HCEC 1CT (cell line): Measurements from ENCODE around the gene TBC1D22A.

Experiments used
- DNase-seq: peaks from one replicate; pipeline ENCODE4 v3.0.0-alpha.2; 2017

Gene TBC1D22A

DNA sequence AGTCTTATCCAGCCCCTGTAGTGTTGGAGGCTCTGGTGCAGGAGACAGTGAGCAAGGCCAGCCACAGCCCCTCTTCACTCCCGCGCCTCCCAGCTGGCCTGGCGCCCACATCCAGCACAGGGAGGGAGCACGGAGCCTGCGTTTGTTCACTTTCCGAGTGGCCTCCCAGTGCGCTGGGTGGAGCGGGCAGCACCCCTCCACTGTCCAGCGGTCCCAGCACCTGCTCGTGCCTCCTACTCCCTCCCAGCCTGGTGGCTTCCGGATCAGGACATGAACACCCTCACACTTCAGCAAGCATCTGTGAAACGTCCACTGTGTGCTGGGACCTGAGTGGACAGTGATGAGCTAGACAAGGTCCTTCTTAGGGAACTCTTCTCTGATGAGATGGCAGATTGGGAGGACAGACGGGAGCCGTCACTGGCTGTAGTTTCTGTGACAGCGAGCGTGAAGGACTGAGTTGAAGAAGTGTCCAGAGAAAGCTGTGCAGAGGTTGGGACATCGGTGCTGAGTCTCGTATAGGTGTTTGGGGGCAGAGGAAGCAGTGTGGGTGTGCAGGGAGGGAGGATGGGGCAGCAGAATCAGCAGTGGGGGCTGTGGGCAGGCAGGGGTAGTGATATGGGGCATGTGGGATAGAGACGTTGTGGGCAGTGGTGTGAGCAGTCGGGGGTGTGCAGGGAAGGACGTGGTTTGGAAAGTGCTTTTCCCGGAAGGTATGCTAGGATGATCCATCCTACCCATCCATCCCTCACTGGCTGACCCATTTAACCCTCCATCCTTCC lies 256.8 kb downstream of the TBC1D22A start:
- DNase-seq: no peak

DNA sequence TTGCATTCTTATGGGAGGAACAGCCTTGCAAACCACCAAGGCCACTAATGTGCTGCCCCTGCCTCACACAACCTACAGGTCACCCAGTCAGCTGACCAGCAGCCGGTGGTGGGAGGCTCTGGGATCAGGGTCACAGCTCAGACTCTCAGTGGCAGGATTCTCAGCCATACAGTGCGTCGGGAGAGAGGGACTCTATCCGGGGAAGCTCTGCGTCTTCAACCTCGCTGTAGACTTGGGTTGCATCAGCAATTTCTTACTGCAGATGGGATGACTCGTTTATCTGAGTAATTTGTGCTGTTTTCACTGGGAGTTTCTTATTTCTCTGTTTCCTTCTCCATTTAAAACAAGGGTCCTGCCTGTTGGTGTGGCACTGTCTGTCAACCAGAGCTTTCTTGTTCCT lies 257.7 kb downstream of the TBC1D22A start:
- DNase-seq: no peak

DNA sequence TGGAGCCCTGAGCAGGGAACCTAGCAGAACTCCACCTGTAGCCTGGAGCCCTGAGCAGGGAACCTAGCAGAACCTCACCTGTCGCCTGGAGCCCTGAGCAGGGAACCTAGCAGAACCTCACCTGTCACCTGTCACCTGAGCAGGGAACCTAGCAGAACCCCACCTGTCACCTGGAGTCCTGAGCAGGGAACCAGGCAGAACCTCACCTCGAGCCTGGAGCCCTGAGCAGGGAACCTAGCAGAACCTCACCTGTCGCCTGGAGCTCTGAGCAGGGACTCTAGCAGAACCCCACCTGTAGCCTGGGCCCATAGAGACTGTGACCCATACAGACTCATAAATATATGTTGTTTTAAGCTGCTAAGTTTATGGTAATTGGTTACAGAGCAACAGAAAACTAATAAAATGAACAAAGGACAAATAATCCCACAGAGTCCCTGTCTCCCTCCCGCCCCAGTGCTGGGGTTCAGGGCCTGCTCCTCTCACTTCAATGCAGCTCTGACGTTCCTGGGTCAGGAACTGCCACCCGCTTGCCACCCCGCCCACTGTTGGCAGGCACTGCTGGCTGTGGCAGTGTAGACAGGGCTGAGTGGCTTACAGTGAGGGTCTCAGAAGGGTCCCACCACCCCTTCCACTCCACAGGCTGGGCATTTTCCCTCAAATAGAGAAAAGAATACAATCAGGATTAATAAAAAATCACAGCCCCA lies 259.1 kb downstream of the TBC1D22A start:
- DNase-seq: no peak

DNA sequence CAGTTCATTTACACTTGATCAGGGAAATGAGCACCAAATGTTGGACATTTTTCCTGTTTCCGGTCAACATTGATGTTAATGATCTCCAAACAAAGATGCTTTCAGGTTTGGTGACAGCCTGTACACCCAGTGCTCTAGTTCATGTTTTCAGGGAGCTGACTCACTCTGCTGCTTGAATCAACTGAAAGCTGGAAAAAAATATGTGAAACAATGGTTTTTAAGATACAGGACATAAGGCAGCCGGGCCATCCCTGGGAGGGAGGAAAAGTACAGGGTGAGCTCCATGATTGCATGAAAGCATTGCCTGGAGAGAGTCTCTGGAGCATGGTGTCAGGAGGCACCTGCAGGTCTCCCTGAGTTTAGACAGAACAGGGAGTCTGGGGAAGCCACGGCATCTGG lies 259.6 kb downstream of the TBC1D22A start:
- no peak for DNase-seq

DNA sequence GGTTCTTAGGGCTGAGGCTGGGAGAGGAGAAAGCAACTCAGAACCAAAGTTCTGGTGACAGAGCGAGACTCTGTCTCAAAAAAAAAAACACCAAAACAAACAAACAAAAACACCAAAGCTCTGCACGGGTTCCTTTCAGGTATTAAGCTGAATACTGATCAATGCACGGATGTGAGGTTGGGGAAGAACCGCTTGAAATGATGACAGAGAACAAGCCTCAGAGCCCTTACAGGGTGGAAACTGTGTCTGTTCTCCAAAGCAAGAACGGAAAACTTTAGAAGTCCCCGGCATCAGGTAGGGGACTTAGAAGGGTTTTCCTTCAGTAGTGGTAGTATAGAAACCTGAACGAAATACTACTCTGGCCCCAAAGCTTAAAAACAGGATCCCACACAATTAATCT lies 260.0 kb downstream of the TBC1D22A start:
- DNase-seq: no peak

DNA sequence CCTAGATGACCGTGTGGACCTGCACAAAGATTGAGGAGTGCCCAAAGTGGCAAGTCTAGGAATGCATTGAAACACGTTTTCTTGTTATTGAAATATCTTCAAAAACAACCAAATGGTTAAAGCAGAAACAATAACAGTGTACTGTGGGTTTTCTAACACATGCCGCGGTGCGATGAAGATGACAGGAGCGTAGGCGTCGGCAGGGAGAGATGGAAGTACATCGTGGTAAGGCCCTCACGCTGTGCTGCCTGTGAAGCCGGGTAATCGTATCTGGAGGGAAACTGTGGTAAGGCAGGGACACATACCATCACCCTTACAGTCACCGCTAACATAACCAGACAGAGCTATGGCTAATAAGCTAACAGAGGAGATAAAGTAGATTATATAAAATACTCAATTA lies 261.4 kb downstream of the TBC1D22A start:
- DNase-seq: no peak

DNA sequence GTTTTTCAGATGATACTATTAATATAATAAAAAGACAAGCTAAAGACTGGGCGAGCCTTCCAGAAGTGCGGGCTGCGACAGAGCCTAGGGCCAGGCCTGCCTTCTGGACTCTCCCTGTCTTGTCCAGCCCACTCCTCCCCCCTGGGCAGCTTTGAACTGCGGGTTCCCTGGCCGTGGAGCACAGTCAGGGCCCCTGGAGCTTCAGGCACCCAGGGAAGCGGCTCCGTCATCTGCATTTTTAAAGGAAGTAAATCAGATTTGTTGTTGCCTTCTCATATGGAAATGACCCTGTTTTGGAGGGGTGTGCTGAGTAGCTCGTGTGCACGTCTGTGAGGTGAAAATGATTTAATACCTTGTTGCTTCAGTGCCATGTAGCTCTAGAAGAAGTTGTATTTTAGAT lies 265.3 kb downstream of the TBC1D22A start:
- no peak for DNase-seq

DNA sequence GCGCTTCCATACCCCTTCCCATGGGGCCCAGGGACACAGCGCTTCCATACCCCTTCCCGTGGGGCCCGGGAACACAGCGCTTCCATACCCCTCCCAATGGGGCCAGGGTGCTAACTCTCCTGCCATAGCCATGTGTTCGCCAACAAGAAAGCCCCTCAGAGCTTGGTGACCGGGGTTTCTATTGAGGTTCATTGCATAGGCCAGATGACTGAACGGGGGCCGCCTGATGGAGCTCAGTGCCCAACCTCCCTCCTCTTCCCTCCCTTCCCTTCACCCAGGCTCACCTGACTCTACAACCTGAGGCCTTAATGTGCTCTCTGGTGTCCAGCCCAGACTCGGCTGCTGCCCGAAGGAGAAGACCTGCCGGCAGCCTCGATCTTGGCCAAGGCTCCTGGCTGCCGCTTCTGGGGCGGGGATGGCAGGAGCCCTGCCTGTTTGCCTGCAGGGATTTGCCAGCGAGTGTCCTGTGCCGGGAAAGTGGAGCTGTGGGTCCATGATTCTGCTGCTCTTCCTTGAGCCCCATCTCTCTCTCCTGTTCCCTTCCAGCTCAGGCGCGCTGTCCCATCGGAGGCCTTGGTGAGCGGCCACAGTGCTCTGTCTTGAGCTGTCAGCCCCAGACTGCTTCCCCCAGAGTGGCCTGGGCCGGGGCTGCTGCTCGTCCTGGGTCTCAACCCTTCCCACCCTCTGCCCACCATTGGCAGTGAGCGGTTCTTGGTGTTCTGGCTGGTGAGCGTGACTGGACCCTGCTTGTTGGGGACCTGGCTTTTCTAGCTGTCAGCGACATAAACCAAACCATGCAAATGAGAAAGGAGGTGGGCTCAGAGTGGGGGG lies 267.0 kb downstream of the TBC1D22A start:
- no peak for DNase-seq

DNA sequence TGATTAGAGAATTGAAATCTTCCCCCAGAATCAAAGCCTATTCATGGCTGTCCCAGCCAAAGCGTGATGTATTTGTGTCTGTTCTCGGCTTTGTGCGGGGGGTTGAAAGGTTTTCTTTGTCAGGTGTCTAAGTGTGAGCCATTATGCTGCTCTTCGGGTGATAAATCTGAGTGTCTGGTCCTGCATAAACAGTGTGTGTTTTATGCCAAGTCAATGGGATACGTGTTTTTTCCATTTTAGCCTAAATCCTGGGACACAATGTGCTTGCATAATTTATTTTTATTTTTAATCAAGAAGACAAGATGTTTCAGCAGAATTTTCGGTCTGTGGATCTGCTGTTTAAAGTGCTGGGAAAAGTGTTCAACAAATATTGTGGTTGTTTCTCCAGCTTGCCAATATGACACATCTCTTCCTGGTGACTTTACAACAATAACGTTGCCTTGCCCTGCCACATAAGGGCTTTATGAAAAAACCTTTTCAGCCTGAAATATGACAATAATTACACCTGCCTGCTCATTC lies 267.8 kb downstream of the TBC1D22A start:
- no peak for DNase-seq

DNA sequence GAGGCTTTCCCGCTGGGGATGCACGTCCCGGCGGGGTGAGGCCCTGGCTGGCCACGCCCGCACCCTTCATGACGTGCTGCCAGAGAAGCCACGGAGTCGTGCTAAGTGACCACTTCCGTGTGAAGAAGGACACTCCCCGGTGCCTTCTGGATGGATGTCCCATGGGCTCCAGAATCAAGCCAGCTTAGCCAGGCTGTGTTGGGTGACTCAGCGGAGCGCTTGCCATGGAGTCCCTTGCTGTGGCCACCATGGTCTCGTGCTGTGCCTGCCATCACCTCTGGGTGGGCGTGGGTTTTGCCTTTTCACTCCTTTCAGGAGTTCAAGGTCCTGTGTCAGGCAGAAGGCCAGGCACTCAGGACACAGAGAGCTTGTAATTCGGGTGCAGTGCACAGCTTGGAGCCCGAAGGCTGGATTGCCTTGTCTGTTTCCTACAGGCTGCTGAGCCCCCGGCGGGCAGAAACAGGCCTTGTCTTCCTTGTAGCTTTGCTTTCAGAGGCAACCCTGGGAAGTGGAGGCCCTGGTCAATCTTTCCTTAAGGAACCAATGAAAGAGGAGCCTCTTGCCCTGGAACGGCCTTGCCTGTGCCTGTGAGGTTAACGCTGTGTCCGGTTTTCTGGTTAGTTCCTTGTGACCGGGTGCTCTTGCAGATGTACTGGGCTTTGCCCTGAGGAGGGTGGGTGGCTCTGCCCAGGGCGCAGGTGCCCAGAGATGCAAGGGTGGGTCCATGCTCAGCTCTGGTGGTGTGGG lies 268.6 kb downstream of the TBC1D22A start:
- DNase-seq: no peak

DNA sequence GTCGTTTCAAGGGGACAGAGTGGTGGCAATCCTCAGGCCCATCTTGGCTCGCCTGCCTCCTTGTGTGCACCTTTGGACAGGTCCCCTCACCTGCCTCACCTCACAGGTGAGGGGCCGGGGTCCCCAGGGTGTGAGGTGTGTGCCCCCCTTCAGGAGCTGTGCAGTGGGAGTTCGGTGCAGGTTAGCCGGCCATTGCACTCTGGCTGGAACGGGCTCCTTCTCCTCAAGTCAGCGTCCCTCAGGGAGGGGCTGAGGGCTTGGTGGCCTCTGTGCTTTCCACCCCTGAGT lies 269.1 kb downstream of the TBC1D22A start:
- DNase-seq: no peak

DNA sequence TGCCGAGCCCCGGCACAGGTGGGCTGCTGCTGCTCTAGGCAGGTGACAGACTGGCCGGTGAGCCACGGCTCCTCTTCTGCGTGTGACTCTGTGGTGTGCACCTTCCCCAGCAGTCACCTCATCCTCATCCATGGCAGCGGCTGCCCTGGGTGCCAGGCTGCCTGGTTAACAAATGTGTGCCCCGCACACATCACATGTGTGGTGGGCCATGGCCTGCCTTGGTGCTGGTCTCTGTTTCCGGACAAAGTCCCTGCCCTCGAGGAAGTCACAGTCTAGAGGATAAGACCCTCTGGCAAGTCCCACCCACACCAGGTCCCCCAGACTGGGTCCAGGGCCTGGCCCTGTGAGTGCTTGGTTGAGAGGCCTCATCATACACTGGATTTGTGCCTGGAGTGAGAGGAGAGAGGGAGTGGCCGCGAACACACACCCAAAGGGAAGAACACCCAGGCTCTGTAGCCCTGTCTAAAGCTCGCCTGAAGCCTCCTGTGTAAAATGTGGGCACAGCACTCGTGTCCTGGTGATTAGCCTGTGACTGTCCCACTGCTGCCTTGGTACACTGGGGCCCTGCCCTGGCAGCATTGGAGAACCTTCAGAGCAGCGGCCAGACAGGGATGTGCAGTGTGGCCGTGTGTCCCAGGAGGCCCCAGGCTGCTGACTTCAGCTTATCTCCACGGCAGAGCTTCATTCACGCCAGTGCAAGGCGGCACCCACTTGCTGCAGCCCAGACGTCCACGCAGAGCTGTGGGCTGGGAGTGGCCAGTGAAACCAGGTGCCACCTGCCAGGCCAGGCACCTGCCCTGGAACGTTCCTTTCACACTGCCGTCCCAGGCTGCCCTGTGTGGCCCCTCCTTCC lies 269.9 kb downstream of the TBC1D22A start:
- no peak for DNase-seq

DNA sequence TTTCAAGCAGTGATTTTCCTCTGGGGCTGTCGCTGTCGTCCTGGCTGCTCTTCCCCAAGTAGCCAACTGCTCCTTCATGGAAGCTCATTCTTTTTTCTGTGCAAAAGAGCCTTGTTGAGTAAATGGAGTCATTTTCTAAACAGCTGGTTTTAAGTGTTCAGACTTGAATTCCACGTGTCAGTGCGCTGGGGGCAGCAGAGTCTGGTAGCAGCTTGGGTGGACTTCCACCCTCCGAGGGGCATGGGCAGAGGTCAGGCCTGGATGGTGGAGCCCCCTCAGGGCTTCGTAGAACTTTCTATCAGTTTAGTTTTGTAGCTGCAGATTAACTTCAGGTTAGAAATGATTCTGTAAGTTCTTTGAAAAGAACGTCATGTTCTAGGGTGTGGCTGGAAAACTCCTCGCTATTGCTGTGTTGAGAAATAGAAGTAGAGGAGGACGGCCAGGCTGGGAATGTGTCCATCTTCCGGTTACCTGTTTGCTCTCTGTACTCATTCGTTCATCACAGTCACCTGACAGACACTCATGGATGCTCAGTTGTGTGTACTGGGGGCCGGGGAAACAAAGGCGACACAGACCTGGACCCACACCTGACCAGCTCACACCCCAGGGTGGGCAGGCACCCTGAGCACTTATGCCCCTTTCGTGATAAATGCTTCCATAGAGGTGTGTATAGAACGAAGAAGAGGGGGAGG lies 270.7 kb downstream of the TBC1D22A start:
- no peak for DNase-seq

DNA sequence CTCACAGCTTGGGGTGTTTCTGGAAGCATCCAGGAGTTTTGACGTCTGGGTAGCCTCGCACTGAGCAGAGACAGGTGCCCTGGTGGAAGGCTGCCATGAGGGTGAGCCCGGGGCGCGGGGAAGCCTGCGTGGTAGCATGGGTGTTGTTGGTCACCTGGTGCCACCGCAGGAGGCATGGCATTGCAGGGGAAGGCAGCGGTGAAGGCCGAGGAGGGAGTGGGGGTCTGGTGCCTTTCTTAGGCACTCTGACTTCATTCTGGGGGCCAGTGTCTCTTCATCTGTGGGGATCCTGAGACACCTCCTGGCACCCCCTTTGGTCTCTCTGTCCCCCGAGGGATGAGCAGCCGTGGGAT lies 271.2 kb downstream of the TBC1D22A start:
- no peak for DNase-seq

DNA sequence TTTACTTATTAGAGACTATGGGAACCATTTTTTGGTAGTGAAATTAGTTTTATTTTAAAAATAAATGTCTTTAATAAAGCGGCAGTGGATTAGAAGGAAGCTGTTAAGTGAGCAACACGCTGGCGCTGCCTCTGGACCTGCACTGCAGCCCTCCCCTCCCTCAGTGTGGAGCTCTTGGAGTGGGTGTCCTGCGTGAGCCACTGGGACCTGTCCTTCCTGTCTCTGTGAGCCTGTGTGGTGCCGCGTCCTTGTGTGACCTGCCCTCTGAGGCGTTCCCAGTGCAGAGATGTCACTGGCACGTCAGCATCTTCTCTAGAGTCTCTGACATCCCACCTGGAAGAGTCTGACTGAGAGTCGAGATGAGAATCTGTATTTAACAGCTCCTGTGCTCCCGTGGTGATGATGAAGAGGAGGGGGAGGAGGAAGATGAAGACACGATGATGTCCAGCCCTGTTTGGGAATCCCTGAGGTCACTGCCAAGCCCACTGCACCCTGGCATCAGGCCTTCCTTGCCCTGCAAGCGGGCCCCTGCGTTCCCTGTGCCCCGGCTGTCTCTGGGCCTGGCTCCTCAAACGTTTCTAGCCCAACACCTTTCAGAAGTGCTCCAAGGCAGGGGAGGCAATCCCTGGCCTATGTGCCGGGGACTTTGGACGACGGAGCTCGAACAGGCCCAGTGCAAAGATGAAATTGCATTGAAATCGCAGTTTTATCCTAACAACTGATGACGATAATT lies 271.8 kb downstream of the TBC1D22A start:
- DNase-seq: no peak

DNA sequence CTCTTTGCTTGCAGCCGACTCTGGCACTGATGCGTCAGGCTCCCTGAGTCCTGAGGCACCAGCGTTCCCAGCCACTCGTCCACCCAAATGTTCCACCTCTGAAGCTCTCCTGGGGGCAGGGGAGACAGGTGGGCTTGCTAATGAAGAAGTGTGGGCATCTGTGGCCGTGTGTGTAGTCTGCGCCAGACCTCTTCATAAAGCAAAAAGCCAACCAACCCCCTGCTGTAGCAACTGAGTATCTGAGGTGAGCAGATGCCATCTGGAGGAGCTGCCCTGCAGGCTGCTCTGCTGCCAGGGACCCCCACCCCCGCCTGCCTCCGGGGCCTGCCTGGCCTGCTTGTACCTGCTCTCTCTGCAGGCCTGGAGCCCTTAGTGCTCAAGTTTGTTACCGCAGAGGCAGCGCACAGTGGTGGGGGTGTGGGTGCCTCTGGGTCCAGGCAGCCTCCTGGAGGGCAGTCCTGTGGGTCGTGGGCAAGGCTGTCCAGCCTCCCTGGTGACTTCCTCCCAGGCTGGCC lies 272.5 kb downstream of the TBC1D22A start:
- no peak for DNase-seq

DNA sequence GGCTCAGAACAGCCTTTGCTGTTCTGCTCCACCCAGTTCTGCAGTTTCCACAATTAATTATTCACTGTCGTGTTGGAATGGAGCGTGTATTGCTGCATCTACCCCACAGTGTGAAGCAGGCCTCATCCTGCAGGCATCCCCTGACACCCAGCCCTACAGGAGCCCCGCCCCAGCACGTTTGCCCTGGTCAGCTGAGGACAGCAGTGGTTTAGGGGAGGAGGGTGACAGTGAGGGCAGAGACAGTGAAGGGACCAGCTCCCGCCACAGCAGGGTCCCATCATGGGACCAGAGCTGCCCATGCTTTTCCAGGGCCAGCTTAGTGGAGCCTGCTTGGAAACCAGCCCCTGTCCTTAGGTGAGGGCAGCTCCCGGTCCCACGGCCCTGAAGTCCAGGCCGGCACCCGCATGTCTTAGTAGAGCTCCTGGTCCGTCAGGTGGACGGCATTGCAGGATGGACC lies 273.0 kb downstream of the TBC1D22A start:
- no peak for DNase-seq

DNA sequence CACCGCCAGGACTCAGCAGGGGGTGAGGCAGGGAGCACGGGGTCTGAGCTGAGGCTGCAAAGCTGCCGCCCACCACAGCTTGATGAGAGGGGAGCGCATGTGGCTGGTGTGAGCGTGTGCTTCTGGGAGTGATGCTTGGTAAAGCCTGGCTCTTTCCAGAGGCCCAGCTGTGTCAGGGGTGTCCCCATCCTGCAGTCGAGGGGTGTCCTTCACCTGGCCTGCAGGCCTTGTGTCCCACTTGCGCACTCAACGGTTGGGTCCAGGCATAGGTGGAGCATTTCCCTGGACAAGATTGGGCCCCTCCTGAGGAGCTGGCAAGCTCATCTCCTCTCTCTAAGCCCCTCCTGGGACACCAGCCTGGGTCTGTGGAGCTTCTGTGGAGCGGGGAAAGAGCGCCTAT lies 273.9 kb downstream of the TBC1D22A start:
- DNase-seq: no peak

DNA sequence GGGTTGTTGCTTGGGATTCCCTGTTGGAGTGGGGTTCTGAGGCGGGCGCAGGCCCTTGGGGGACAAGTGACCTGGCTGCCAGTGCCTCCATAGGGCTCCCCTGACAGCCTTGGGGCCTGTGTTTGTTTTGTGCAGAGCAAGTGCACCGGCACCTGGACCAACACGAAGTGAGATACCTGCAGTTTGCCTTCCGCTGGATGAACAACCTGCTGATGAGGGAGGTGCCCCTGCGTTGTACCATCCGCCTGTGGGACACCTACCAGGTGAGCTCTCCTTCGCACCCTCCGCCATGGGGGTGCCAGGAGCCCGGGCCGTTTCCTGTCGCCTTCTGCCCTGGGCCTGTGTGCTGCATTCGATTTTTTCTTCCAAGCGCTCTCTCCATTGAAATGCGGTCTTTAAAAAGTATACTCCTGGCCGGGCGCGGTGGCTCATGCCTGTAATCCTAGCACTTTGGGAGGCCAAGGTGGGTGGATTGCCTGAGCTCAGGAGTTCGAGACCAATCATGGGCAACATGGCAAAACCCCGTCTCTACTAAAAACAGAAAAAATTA lies 274.6 kb downstream of the TBC1D22A start:
- no peak for DNase-seq

DNA sequence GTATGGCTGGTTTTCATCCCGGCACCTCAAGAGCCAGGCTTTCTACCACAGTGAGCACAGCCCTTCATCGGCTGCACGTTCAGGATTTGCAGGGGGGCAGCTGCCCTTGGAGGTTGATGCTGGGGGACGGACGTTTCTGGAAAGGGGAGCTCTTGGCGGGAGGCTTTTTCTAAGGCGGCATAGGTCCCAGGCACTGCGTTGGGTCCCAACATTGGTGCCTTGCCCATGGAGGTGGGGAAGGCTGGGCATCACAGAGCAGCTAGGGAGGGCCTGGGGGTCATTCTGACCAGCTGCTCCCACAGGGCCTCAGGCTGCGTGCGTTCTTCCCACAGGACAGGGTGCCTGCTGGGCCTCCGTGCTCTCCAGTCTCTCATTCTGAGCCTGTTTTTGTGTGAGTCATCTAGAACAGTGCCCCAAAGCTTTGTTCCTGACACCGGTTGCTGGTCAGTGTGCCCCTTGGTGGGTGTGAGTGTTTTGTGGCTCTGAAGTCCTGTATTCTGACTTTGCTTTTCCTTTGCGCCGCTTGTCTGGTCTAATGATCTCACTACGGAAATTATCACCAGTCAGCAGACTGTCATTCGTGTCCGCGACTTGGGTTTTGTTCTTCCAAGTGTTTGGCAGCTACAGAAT lies 275.9 kb downstream of the TBC1D22A start:
- DNase-seq: no peak
